Heart left ventricle (tissue), 16 donors: ENCODE results near the gene NRM. TPM values are rescaled to one million over a fixed set of nuclear protein-coding genes. Genes with fewer than 3 reads are reported as not detected.

Experiments
- ATAC-seq, 4 donors: fragments of 200-7000 bp; cut with Tn5 transposase; one replicate each; pipeline ENCODE4 v1.9.1; 2020 to 2022; ENCODE audit warnings: moderate library complexity in 4 of 4, mild to moderate bottlenecking in 3 of 4, moderate number of reproducible peaks in 1 of 4
- DNase-seq, 5 donors: peaks; one replicate each; pipeline ENCODE4 v3.0.0-alpha.2; 2020
- H3K27ac ChIP-seq, 12 donors: fragments of 200-600 bp; sonication (generic) in 4 of 12; one replicate each; pipeline versions ENCODE4 v1.5.0 to v1.8.0; 2016 to 2022; ENCODE audit warnings: mild to moderate bottlenecking in 2 of 12
- H3K27me3 ChIP-seq, 9 donors: fragments of 200-600 bp; sonication (generic) in 2 of 9; one replicate each; pipeline versions ENCODE4 v1.5.1 to v1.8.0; 2016 to 2022; ENCODE audit warnings: mild to moderate bottlenecking in 3 of 9
- H3K36me3 ChIP-seq, 9 donors: fragments of 200-600 bp; sonication (generic) in 2 of 9; one replicate each; pipeline versions ENCODE4 v1.5.0 to v1.8.0; 2018 to 2022; ENCODE audit warnings: mild to moderate bottlenecking in 2 of 9
- H3K4me1 ChIP-seq, 12 donors: fragments of 200-600 bp; sonication (generic) in 4 of 12; one replicate each; pipeline versions ENCODE4 v1.5.0 to v1.8.0; 2016 to 2022; ENCODE audit warnings: mild to moderate bottlenecking in 3 of 12
- H3K4me3 ChIP-seq, 12 donors: fragments of 200-600 bp; sonication (generic) in 4 of 12; one replicate each; pipeline versions ENCODE4 v1.5.0 to v1.8.0; 2017 to 2022; ENCODE audit warnings: mild to moderate bottlenecking in 9 of 12, moderate library complexity in 4 of 12
- H3K9me3 ChIP-seq, 12 donors: fragments of 200-600 bp; sonication (generic) in 4 of 12; one replicate each; pipeline versions ENCODE4 v1.5.0 to v1.8.0; 2016 to 2022; ENCODE audit warnings: mild to moderate bottlenecking in 1 of 12
- CTCF ChIP-seq, 12 donors: fragments of 200-600 bp; sonication (generic) in 4 of 12; IDR thresholded peaks; one replicate each; pipeline versions ENCODE4 v1.5.0 to v1.8.0; 2018 to 2022; ENCODE audit warnings: antibody characterized with exemption in 12 of 12, mild to moderate bottlenecking in 5 of 12
- POLR2A ChIP-seq, 2 donors: fragments of 450-650 bp; IDR thresholded peaks; one replicate each; pipeline ENCODE4 v1.6.1; 2017; ENCODE audit warnings: antibody characterized with exemption in 2 of 2, mild to moderate bottlenecking in 2 of 2, moderate library complexity in 2 of 2
- WGBS, 4 donors: extraction: QIAGEN DNeasy Blood & Tissue Kit in 2 of 4; methylation state at CpG; one replicate each; pipeline versions ENCODE4 v1.1.5 to v1.1.7; 2013 to 2018; 5-methylcytosine and 5-hydroxymethylcytosine counted together
- intact Hi-C, 10 donors: fragments of 100-400 bp; cut with DNase I; formaldehyde crosslinking; loops; one replicate each; pipeline versions ENCODE4 v1.11.1 to v1.14.2; 2022
- polyA plus RNA-seq, 2 donors: library from polyadenylated mRNA; stranded (reverse); fragments of 200-250 nt; gene quantifications; one replicate each; pipeline ENCODE4 v1.2.3, GENCODE V29; 2013
- total RNA-seq, 9 donors: library from RNA; depleted of rRNA in 2 of 9; stranded (reverse); fragments of >200 nt in 2 of 9; fragmentation: NEBNext Ultra II Directional in 3 of 9; extraction: Animal tissue kit (Norgen Biotek cat#: 25700) in 3 of 9; gene quantifications; one replicate each; pipeline versions ENCODE4 v1.1.0 to v1.2.4, GENCODE V29; 2016 to 2023
- donor health status: ischemic (EF 13 %, LVEDD 7.1; RV severe dilation, severe dysfunction).
- donor health status: healthy with polysubstance abuse.
- donor health status: DM: no; HTN: yes; CAD: no.
- donor health status: DM: no; HTN: no; CAD: no.
- donor health status: ischemic (EF 25% LVEDD 6.9; RV normal size, moderate dysfunction).
- donor health status: ischemic (EF 25% LVEDD 5.7; RV mildly dilated, moderate dysfunction).
- donor health status: healthy.
- donor health status: DM: yes; HTN: yes; CAD: no.
- donor health status: ischemic (EF 35%, LVEDD 5.7; RV mildly dilated, moderate dysfunction).
- donor health status: nonischemic (EF 11% LVEDD 7.7; RV severe dilation, severe dysfunction).
- donor health status: DM: yes; HTN: yes; CAD: no.
- donor health status: PGD.
- donor health status: ischemic (EF 29% LVEDD 5.4; RV normal size, mild dysfunction).
- donor health status: nonischemic (EF 23%, LVEDD 6.1; RV moderate dilation, normal function).

NRM gene
- total and polyA plus RNA-seq, 11 donors = 2.2 to 9.6 (median 3.9) TPM

GRCh38 chr6:30689985-30690384, 799 bp downstream of the NRM start:
- Histone ChIP-seq H3K9me3 (no peaks in the 10 kb centered on the region), H3K4me3 (peak overlapping the region in 11 of 12 donors; percentile 34 to 76 (median 65)), H3K27me3 (no peaks in the 10 kb centered on the region), H3K36me3 (peaks cover 0 to 9% (median 0%) of the 10 kb centered on the region in 9 donors), H3K4me1 (peaks cover 4 to 51% (median 38%) of the 10 kb centered on the region in 12 donors), H3K27ac (peak overlapping the region in 11 of 12 donors; percentile 74 to 100 (median 97))
- no peak for ATAC-seq
- 22 to 34% (median 32%) methylated on average over 4 of the region's 4 CpGs for WGBS, 4 donors
- TF ChIP-seq CTCF (IDR thresholded peaks at IDR 0.05) (no peak), POLR2A (IDR thresholded peaks at IDR 0.05) (no peak)
- intact Hi-C loops = loop anchor here in 4 of 10 donors (2.0 to 10.0 kb wide), 4 partner anchors 25 to 395 kb away; partner anchors contain the start of gene DDR1 (in 1 of the 4)
- DNase-seq = no peak

- peaks cover 0 to 11% (median 0%) of the 10 kb centered on the region in 9 donors for H3K36me3 ChIP-seq
- TF ChIP-seq CTCF (IDR thresholded peaks at IDR 0.05) (no peak), POLR2A (IDR thresholded peaks at IDR 0.05) (no peak)
- peak overlapping the region in 8 of 12 donors; percentile 65 to 96 (median 85) for H3K4me3 ChIP-seq
- peak overlapping the region; percentile 86 to 100 (median 98) for H3K27ac ChIP-seq
- no peaks in the 10 kb centered on the region for H3K9me3 ChIP-seq
- WGBS, 4 donors = 78 to 82% (median 82%) methylated on average over 11 of the region's 11 CpGs
- no peaks in the 10 kb centered on the region for H3K27me3 ChIP-seq
- no peak for ATAC-seq
- H3K4me1 ChIP-seq = peaks cover 4 to 58% (median 38%) of the 10 kb centered on the region in 12 donors
- no peak for DNase-seq
- intact Hi-C loops = loop anchor here in 3 of 10 donors (10.0 kb wide), 2 partner anchors 196 to 396 kb away; partner anchors contain the start of gene DDR1 (in 1 of the 3)
These were observed 1.5 kb downstream of the NRM start for GRCh38 chr6:30689022-30689865.

- WGBS, 4 donors = 68 to 82% (median 73%) methylated on average over 8 to 9 of the region's 9 CpGs
- no peaks in the 10 kb centered on the region for H3K27me3 ChIP-seq
- ATAC-seq = no peak
- peak overlapping the region in 10 of 12 donors; percentile 65 to 96 (median 80) for H3K4me3 ChIP-seq
- TF ChIP-seq CTCF (IDR thresholded peaks at IDR 0.05) (no peak), POLR2A (IDR thresholded peaks at IDR 0.05) (no peak)
- peaks cover 4 to 64% (median 38%) of the 10 kb centered on the region in 12 donors for H3K4me1 ChIP-seq
- H3K36me3 ChIP-seq = peaks cover 0 to 11% (median 0%) of the 10 kb centered on the region in 9 donors
- intact Hi-C loops = loop anchor here in 3 of 10 donors (10.0 kb wide), 2 partner anchors 196 to 396 kb away; partner anchors contain the start of gene DDR1 (in 1 of the 3)
- H3K9me3 ChIP-seq = no peaks in the 10 kb centered on the region
- no peak for DNase-seq
- peak overlapping the region; percentile 92 to 100 (median 98) for H3K27ac ChIP-seq
These were observed 2.2 kb downstream of the NRM start for GRCh38 chr6:30688569-30688968.
